HT1080 (cell line): ENCODE measurements around the gene CXCR4. TPM values are rescaled to one million over a fixed set of nuclear protein-coding genes. Genes with fewer than 3 reads are reported as not detected.

Experiments used
- DNase-seq: peaks from one replicate; pipeline ENCODE4 v3.0.0-alpha.2; 2015; ENCODE audit warnings: low read depth
- total RNA-seq: library from RNA; depleted of rRNA; stranded (reverse); fragments of >200 nt; shearing (Covaris generic); gene quantifications from 2 replicates; pipeline ENCODE4 v1.2.3, GENCODE V29; 2014

The CXCR4 gene
- total RNA-seq, 1 experiment from 2014 or later, result not detected

- no peak for DNase-seq
Observed at GRCh38 chr2:136131961-136132824, 14.2 kb upstream of the CXCR4 start.

- no peak for DNase-seq
Observed at GRCh38 chr2:136131484-136131960, 13.6 kb upstream of the CXCR4 start.

- no peak for DNase-seq
Observed at GRCh38 chr2:136130511-136130910, 12.6 kb upstream of the CXCR4 start.

- no peak for DNase-seq
Observed at GRCh38 chr2:136130045-136130444, 12.1 kb upstream of the CXCR4 start.

- no peak for DNase-seq
Observed at GRCh38 chr2:136129601-136130000, 11.7 kb upstream of the CXCR4 start.

- no peak for DNase-seq
Observed at GRCh38 chr2:136128905-136129304, 11.0 kb upstream of the CXCR4 start.

- DNase-seq, result no peak
Observed at GRCh38 chr2:136128366-136128765, 10.4 kb upstream of the CXCR4 start.

- DNase-seq, result no peak
Observed at GRCh38 chr2:136127356-136127755, 9.4 kb upstream of the CXCR4 start.

GRCh38 chr2:136126421-136126926 is 8.5 kb upstream of the CXCR4 start:
- DNase-seq, result no peak

- no peak for DNase-seq
Observed at GRCh38 chr2:136126021-136126420, 8.1 kb upstream of the CXCR4 start.

GRCh38 chr2:136125236-136125635 is 7.3 kb upstream of the CXCR4 start:
- no peak for DNase-seq

GRCh38 chr2:136124805-136125204 is 6.9 kb upstream of the CXCR4 start:
- no peak for DNase-seq

- no peak for DNase-seq
Observed at GRCh38 chr2:136122661-136123060, 4.7 kb upstream of the CXCR4 start.

GRCh38 chr2:136121204-136121910 is 3.4 kb upstream of the CXCR4 start:
- no peak for DNase-seq

- DNase-seq, result no peak
Observed at GRCh38 chr2:136119717-136120675, 2.0 kb upstream of the CXCR4 start.

GRCh38 chr2:136118819-136119716 is 1.1 kb upstream of the CXCR4 start:
- DNase-seq, result no peak

GRCh38 chr2:136117391-136117841 is 533 bp downstream of the CXCR4 start:
- DNase-seq, result no peak

GRCh38 chr2:136116813-136117390 is 1.0 kb downstream of the CXCR4 start:
- DNase-seq, result no peak

- DNase-seq, result no peak
Observed at GRCh38 chr2:136116151-136116812, 1.7 kb downstream of the CXCR4 start.
